ENCODE measurements around the gene HDAC8. TPM values are rescaled to one million over a fixed set of nuclear protein-coding genes. Genes with fewer than 3 reads are reported as not detected.

The HDAC8 gene
- total and polyA plus RNA-seq, 2 donors (not counting 1 experiment from before 2014, with no cell fraction given) = 13.3 to 41.9 TPM

DNA sequence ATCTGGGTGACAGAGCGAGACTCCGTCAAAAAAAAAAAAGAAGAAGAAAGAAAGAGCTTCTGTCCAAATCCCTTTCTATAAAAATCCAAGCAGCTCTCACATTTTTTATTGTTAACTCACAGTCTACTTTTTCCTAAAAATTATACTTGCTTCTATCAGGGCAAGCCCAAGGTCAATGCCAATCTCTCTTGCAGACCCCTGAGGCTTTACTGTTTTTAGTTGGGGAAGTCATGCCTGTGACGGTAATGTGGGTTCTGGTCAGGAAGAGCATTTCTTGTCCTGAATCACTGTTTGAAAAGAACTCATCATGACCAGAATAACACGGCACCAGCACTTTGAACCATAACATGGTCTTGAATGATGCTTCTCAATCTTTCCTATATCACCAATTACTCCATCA, 212.3 kb downstream of the HDAC8 start:
- no peak overlapping the region for H3K27ac ChIP-seq (ENCODE audit: low read length in 2 of 2)
- H3K27me3 ChIP-seq (replicated peaks in 1 of 4; ENCODE audit: control extremely low read depth in 1 of 4, control insufficient read depth in 3 of 4, insufficient read depth in 4 of 4, low read length in 3 of 4) = no peaks in the 10 kb centered on the region
- CTCF ChIA-PET = no interaction called here
- H3K27me3 Mint-ChIP-seq = no peaks in the 10 kb centered on the region
- H2AFZ ChIP-seq (ENCODE audit: insufficient read depth, low read depth, low read length, poor library complexity, severe bottlenecking) = no peak overlapping the region
- POLR2A ChIA-PET = no interaction called here
- H3K27ac Mint-ChIP-seq = no peak overlapping the region
- no peaks in the 10 kb centered on the region for H3K4me1 Mint-ChIP-seq
- no peaks in the 10 kb centered on the region for H3K36me3 ChIP-seq (replicated peaks in 1 of 2; ENCODE audit: control extremely low read depth in 1 of 2, control insufficient read depth in 1 of 2, extremely low read depth in 1 of 2, insufficient read depth in 2 of 2, low read length in 1 of 2)
- no peaks in the 10 kb centered on the region for H3K4me1 ChIP-seq (ENCODE audit: control insufficient read depth in 2 of 2, insufficient read depth in 2 of 2, low read length in 2 of 2)
- no peak overlapping the region for H3K4me3 ChIP-seq (ENCODE audit: control extremely low read depth in 1 of 5, extremely low read depth in 1 of 5, insufficient read depth in 1 of 5, low read depth in 2 of 5, low read length in 4 of 5)
- no peak overlapping the region for H3K4me2 ChIP-seq (replicated peaks; ENCODE audit: low read depth, low read length, poor library complexity, severe bottlenecking)
- WGBS (ENCODE audit: insufficient coverage) = 100% methylated on average over 2 of the region's 4 CpGs
- H3K9ac ChIP-seq (ENCODE audit: low read length) = no peak overlapping the region
- H3K9me3 Mint-ChIP-seq (ENCODE audit: insufficient read depth) = no peaks in the 10 kb centered on the region
- ATAC-seq (ENCODE audit: low read depth) = no peak
- no peaks in the 10 kb centered on the region for H4K20me1 ChIP-seq (ENCODE audit: control insufficient read depth, insufficient read depth, low read length, poor library complexity, severe bottlenecking)
- no peaks in the 10 kb centered on the region for H3K79me2 ChIP-seq (ENCODE audit: control insufficient read depth, insufficient read depth, low read length)
- intact Hi-C loops (cut with micrococcal nuclease) = no loop called here
- no peak for DNase-seq
- H3K4me3 Mint-ChIP-seq = no peak overlapping the region
- TF ChIP-seq, protein P1, sequence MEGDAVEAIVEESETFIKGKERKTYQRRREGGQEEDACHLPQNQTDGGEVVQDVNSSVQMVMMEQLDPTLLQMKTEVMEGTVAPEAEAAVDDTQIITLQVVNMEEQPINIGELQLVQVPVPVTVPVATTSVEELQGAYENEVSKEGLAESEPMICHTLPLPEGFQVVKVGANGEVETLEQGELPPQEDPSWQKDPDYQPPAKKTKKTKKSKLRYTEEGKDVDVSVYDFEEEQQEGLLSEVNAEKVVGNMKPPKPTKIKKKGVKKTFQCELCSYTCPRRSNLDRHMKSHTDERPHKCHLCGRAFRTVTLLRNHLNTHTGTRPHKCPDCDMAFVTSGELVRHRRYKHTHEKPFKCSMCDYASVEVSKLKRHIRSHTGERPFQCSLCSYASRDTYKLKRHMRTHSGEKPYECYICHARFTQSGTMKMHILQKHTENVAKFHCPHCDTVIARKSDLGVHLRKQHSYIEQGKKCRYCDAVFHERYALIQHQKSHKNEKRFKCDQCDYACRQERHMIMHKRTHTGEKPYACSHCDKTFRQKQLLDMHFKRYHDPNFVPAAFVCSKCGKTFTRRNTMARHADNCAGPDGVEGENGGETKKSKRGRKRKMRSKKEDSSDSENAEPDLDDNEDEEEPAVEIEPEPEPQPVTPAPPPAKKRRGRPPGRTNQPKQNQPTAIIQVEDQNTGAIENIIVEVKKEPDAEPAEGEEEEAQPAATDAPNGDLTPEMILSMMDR (IDR thresholded peaks at IDR 0.05) = no peak
- no peaks in the 10 kb centered on the region for H3K9me3 ChIP-seq (ENCODE audit: control extremely low read depth in 1 of 3, control insufficient read depth in 2 of 3, insufficient read depth in 1 of 3, low read length in 2 of 3)

DNA sequence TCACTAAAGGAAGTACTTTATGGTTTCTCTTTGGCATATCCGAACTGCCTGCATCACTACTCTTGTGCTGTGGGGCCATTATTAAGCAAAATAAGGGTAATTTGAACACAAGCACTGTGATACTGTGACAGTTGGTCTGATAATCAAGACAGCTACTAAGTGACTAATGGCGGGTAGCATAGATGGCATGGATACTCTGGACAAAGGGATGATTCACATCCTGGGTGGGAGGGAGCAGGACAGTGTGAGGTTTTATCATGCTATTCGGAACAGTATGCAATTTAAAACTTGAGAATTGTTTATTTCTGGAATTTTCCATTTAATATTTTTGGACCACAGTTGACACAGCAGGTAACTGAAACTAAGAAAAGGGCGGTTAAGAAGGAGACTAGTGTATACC, 214.3 kb downstream of the HDAC8 start:
- ChIA-PET CTCF (no interaction called here), POLR2A (no interaction called here)
- no peaks in the 10 kb centered on the region for H4K20me1 ChIP-seq (ENCODE audit: control insufficient read depth, insufficient read depth, low read length, poor library complexity, severe bottlenecking)
- H3K9ac ChIP-seq (ENCODE audit: low read length) = no peak overlapping the region
- ATAC-seq (ENCODE audit: low read depth) = no peak
- no peaks in the 10 kb centered on the region for H3K4me1 Mint-ChIP-seq
- H3K27ac Mint-ChIP-seq = no peak overlapping the region
- no peaks in the 10 kb centered on the region for H3K27me3 Mint-ChIP-seq
- no peak overlapping the region for H3K4me3 ChIP-seq (ENCODE audit: control extremely low read depth in 1 of 5, extremely low read depth in 1 of 5, insufficient read depth in 1 of 5, low read depth in 2 of 5, low read length in 4 of 5)
- TF ChIP-seq EZH2 (IDR thresholded peaks at IDR 0.05; ENCODE audit: borderline replicate concordance, insufficient read depth, low read depth, low read length, poor library complexity, severe bottlenecking) = no peak
- TF ChIP-seq, protein P1 (IDR thresholded peaks at IDR 0.05) = no peak
- no peaks in the 10 kb centered on the region for H3K9me3 ChIP-seq (ENCODE audit: control extremely low read depth in 1 of 3, control insufficient read depth in 2 of 3, insufficient read depth in 1 of 3, low read length in 2 of 3)
- H2AFZ ChIP-seq (ENCODE audit: insufficient read depth, low read depth, low read length, poor library complexity, severe bottlenecking) = no peak overlapping the region
- no peaks in the 10 kb centered on the region for H3K79me2 ChIP-seq (ENCODE audit: control insufficient read depth, insufficient read depth, low read length)
- H3K27ac ChIP-seq (ENCODE audit: low read length in 2 of 2) = no peak overlapping the region
- no peak overlapping the region for H3K4me2 ChIP-seq (replicated peaks; ENCODE audit: low read depth, low read length, poor library complexity, severe bottlenecking)
- no peaks in the 10 kb centered on the region for H3K4me1 ChIP-seq (ENCODE audit: control insufficient read depth in 2 of 2, insufficient read depth in 2 of 2, low read length in 2 of 2)
- no peaks in the 10 kb centered on the region for H3K27me3 ChIP-seq (replicated peaks in 1 of 4; ENCODE audit: control extremely low read depth in 1 of 4, control insufficient read depth in 3 of 4, insufficient read depth in 4 of 4, low read length in 3 of 4)
- no peak for DNase-seq
- intact Hi-C loops (cut with micrococcal nuclease) = no loop called here
- H3K4me3 Mint-ChIP-seq = no peak overlapping the region
- H3K9me3 Mint-ChIP-seq (ENCODE audit: insufficient read depth) = no peaks in the 10 kb centered on the region
- 100% methylated on average over 1 of the region's 4 CpGs for WGBS (ENCODE audit: insufficient coverage)
- no peaks in the 10 kb centered on the region for H3K36me3 ChIP-seq (replicated peaks in 1 of 2; ENCODE audit: control extremely low read depth in 1 of 2, control insufficient read depth in 1 of 2, extremely low read depth in 1 of 2, insufficient read depth in 2 of 2, low read length in 1 of 2)

All from B cell (primary cell).